IPS-NIHi11 (cell line): ENCODE results near the gene MACROH2A1.

Source experiments
- DNase-seq: peaks from one replicate; pipeline ENCODE4 v3.0.0; 2012; ENCODE audit warnings: mixed read lengths, low spot score

Gene MACROH2A1

DNA sequence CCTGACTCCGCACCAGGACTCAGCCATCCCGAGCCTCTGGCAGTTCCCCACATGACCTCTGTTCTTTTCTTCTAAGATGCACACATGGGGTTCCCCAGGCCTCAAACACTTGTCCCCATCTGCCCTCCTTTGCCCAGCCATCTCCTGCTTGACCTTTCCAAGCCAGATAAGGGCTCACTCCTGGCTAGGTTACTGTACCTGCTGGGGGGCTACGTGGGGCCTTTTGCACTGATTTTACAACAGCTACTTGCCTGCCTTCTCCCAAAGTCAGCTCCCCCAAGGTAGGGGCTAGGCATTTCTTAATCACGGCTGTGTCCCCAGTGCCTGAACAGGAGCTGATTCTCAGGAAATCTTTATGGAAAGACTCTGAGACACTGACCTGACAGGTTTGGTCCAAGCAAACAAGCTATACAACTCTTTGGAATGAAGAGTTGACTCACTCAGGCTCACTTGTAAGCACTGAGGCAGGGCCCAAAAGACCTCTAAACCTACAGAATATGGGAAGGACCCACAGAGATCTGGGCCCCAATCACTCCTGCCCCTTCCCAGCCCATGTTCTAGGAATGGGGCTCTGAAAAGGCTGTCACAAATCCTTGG lies 2.5 kb downstream of the MACROH2A1 start:
- DNase-seq: no peak

DNA sequence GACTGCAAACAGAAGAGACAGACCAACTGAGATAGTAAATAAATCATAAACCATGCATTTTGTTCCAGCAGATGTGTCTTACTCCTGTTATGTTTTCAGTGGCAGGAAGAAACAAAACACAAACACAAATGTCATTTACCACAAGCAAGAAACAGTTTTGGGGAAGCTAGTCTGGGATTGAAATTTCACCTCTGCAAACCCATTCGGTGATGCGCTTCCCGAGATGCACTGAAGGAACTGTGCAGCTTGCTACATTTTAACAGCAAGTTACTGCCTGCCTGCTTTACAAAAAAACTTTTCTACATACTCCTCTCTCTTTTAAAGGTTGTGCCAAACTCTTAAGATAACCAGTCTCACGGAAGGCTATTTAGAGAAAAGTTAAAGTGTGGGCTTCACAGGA lies 3.2 kb downstream of the MACROH2A1 start:
- DNase-seq: no peak

DNA sequence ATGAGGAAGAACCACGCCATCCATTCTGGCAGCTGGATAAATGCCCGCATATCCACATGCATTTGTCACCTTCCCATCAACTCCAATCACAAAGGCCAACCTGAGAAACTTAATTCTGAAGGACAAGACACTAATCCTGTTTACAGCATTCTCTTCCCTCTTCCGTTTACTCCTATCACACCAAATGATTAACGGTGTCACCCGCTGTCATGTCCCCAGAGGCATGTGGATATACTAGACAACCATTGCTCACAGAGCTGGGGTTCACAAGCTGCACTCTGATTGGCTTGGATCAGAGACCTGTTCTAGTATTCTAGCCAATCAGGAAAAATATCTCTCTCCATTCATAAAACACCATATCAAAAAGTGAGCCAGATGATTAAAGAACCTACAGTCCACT lies 3.6 kb downstream of the MACROH2A1 start:
- DNase-seq: no peak

DNA sequence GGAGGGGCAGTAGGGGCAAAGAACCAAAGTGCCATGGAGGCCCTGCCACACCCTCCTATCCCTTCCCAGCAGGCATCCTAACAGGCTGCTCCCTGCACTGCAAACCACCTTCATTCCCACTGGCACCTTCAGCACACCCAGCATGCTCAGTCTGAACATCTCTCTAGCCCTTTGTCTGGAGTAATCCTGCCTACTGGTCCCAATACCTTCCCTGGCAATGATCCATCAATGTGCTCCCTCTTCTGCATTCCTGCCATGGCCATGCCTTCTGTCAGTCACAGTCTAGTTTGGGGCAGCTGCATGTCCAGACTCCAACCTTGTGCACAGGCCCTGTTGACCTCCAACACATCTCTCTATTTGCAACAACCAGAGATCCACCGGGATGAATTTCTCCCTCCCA lies 4.9 kb downstream of the MACROH2A1 start:
- DNase-seq: no peak

DNA sequence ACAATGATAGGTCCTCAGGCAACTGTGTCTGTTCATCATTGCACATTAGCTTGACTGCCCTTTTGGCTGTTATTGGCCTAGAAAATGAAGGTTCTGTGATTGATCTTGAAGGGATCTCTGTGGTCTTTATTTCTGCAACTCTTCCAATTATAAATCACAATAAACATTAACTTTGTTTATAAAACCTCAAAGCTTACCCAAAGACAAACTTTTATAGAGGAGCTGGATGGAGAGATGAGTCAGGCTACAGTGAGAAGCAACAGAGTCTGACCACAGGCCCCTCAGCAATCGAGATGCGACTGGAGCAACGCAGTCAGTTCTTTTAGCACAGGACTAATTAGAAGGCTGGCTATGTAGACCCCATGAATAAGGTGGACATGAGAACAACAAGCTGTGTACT lies 5.3 kb downstream of the MACROH2A1 start:
- DNase-seq: no peak

DNA sequence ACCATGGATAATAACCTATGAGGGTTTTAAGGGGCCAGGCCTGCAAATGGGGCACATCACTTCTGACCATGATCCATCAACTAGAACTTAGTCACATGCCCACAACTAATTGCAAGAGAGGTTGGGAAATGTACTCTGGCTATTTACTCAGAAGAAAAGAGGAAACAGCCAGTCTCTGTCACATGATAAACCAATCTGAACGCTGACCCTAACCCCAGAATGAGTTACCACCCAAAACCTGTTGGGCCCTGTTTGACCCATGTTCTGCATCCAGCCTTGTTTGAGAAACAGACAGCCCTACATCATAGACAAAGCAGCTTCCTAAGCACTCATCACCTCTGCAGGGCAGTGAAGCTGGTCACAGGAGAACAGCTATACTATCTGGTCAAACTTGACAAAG lies 5.8 kb downstream of the MACROH2A1 start:
- DNase-seq: no peak

DNA sequence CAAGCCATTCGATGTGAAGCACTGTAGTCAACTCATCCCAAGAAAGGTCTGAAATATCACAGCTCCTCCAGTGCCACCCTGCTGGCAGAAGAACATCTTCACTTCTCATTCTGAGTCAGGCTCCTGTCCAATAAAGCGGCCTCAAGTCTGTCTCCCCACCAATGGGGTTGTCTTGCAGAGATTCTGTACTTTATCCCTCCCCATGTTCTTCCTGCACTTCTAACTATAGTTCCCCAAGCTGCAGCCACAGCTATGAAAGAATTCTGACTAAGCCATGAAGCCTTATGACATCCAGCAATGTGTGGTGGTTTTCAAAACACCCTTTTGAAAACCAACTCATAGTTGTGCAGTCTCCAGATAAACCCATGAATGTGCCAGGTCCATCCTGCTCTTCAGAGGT lies 6.8 kb downstream of the MACROH2A1 start:
- no peak for DNase-seq

DNA sequence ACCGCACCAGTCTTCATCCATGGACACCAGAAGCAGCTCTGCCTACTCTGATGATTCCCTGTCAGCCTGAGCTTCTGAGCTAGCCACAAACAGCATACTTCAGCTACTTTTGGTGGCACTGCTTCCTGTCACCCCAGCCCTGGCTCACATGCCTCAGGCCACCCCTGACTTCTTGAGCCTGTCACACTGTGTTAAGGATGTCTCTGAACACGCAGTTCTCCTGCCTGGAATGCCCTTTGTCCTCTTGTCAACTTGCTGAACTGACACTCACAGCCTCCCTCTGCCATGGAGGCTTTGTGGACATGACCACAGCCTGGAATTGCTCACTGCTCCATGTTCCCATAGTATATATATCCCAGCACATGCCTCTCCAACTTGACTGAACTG lies 7.2 kb downstream of the MACROH2A1 start:
- no peak for DNase-seq

DNA sequence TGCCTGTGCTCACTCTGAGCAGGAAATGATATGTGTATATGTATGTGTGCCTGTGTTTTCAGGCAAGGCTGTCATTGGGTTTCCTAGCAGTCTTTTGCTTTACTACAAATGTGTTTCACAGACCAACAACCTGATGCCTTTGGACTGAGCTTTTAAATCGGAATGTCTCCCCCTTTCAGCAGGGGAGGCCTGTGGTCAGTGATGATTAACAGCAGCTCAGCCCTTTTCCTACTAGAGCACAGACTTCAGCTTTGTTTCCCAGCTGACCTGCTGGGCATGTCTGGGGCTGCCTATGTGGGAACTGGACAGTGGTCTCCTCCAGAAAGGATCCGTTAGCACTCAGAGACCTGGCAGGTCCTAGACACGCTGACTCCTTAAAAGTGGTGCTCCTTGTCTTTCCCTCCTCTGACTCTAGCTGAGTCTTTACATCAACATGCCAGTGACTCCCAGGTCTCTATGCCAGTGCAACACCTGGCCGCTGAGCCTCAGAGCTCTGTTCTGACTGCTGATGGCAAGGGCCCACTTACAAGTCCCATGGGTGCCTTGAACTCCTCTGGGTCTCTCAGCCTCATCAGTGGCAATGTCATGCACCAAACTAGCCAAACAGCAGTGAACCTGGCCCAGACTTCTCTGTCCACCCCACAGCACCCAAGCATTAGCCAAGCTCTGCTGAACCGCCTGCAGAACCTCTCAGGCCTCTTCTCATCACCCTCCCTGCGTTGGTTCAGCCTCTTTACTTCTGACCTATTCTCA lies 7.7 kb downstream of the MACROH2A1 start:
- no peak for DNase-seq

DNA sequence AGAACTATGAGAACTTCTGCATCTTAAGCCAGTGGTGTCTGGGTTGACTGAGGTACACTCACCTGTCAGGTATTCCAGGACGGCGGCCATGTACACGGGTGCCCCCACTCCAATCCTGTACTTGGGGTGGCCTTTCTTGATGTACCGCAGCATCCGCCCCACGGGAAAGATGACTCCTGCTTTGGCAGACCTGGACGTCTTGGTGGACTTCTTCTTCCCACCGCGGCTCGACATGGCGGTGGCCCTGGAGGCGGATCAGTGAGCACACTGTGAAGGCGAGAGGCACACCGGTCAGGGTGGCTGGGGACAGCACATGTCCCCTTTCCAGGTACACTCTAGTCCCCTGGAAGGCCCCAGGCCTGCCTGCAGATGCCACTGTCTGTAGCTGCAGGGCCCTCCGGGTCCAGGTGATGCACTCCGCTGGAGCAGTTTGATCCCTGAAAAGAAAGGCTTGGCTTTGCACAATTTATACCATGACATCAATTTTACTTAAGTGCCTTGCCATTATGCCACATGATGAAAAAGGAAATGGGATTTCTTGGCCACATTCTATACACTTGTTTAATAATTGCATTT lies 10.1 kb downstream of the MACROH2A1 start:
- DNase-seq: no peak

DNA sequence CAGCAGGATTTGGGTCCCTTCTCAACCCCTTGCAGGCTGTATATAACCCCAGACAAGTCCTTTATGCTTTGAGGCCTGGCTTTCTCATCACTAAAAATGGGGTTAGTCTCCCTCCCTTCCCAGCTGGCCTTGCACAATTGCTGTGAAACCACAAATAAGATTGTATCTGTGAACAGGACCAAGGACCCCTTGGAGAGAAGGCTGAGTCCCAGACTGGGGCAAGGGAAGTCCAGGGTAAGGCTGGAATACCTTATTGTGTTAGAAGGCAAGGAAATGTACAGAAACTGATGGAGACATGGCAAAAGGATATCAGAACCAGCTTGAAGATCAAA lies 11.4 kb downstream of the MACROH2A1 start:
- DNase-seq: no peak

DNA sequence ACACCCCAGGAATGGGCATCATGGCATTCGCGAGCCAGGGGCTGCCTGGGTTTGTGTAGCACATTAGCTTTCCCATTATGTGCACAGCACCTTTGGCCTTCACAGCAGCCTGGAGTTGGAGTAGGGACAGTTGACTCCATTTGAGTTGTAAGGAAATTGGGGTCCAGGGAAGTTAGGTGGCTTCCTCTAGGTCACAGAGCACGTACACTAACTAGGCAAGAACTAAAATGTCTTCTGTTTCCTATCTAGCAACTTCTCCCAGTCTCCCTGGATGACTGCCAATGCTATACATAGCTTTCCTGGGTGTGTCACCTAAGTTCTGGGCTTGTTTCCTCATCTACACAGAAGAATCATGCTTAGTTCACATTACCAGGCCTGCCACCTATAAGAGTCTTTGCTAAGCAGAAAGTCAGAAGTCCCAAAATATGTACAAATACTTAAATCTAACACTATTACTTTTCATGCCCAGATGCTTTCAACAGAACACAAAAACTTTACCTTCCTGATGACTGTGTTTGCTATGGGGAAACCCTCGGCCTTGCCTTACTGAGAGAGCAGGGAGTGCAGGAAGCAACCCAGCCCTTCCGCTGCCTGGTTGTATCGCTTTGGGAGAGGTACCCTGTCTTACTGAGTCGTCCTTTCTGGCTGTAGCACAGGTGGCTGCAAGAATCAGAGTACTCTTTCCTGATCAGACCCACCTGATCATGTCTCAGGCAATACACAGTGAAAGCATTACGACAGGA lies 12.0 kb downstream of the MACROH2A1 start:
- DNase-seq: peak; percentile 31

DNA sequence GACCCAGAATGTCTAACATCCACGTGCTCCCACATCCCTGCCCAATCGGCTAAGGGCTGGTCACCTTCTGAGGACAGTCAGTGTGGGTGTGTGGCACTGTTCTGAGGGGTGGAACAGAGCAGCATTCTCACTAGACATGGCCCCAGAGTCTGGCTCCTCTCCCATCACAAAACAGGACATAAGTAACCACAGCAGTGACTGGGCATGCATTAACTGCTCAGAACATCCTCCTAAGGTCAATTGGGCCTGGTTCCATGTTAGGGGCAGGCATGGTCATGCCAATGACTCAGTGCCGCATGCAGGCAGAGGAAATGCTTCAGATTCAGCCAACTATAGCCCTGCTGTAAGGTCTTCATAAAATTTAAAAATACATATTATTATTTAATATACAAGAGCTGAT lies 12.9 kb downstream of the MACROH2A1 start:
- DNase-seq: no peak

DNA sequence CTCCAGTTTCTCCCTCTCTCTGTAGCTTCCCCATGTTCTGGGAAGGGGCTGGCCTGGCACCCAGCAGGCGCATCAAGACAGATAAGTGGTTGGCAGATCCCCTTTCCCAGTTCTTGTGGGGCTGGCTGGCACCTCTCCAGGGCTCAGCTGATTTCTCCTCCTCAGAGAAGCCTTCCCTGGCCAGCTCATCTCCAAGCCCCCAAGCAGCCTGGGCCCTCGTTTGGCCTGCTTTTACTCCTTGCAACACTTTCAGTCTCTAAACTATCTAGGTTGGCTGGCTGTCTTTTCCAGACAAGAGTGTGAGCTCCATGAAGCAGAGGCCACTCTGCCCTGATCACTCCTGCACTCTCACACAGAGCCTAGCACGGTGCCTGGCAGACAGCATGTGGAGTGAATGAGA lies 13.5 kb downstream of the MACROH2A1 start:
- no peak for DNase-seq

DNA sequence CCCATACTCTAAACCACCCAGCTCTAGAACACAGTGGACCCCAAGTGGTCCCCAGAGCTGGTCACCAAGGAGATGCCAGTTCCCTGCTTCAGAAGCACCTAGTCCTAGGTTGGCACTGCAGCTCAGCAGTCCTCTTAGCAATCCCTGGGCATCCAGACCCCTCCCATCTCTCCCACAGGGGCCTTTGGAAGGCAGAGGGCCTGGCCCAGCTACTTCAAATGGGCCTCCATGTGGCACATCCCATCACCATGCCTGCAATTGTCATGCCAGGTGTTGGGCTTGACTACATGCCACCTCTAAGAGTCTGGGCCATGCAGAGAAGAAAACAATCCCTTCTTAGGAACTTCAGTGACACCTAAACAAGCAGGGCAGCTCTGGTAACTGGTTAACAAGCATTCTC lies 14.1 kb downstream of the MACROH2A1 start:
- DNase-seq: no peak

DNA sequence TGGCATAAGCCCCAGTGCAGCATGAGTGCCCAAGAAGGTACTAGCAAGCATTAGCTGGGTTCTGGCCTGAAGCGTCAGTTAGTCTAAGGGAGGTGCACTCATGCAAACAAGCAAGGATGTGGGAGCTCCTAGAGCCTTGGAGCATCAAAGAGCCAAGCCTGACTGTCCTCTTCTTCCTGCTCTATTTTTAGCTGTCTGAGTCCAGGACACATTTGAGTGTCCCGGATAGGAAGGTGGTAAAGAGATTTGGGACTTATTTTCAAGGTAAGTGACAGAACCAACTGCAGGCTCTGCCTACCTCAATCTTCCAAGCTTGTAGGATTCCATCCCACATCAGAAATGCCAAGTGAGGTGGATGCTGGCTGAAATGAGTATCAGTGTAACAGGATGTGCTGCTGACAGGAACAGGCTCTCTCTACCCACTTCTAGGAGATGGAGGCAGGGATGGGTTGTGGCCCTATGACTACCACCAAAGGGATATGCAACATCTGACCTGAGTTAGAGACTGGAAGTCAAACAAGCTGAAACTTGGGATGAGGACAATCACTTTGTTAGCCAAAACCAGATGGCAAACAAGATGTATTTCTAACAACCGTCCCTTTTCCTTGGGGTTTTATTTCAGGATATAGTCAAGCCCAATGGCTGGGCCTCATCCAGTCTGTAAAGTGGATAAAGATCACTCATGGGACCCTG lies 15.1 kb downstream of the MACROH2A1 start:
- no peak for DNase-seq

DNA sequence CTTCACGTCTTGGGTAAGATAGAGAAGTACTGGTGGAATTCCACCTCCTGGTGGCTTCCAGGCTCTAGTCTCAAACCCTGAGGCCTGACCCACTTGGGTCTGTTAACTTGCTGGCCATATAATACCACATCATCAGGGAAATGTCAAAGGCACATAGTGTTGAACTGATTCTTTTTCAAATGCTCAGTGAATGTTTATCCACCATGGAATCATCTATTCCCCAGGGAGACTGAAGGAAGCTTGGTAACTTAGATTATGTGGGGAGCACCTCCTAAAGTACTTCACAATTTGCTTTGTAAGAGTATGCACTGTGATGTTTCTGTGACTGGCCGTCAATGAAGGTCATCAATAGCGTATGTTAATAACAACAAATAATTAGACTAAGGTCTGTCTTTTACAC lies 16.1 kb downstream of the MACROH2A1 start:
- no peak for DNase-seq

DNA sequence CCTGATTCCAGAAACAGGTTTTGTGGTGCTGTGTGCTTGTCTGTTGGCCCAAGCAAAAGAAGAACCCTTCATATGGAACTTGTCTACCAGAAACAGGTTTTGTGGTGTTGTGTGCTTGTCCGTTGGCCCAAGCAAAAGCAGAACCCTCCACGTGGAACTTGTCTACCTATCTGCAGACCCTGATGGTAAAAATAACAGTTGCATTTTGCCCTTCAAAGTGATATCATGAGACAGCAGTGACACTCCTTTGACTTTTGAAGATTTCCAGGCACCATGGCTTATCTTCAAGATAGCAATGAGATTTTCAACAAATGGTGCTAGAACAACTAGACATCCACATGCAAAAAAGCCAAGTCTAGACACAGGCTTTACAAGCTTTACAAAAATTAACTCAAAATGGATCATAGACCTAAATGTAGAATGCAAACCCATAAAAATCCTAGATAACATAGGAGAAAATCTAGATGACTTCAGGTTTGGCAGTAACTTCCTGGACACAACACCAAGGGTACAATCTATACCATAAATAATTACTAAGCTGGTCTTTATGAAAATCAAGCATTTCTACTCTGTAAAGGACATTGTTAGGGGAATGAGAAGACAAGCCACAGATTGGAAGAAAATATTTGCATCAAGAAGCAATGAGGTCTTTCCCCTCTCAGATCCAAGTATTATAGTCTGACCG lies 16.8 kb downstream of the MACROH2A1 start:
- no peak for DNase-seq

DNA sequence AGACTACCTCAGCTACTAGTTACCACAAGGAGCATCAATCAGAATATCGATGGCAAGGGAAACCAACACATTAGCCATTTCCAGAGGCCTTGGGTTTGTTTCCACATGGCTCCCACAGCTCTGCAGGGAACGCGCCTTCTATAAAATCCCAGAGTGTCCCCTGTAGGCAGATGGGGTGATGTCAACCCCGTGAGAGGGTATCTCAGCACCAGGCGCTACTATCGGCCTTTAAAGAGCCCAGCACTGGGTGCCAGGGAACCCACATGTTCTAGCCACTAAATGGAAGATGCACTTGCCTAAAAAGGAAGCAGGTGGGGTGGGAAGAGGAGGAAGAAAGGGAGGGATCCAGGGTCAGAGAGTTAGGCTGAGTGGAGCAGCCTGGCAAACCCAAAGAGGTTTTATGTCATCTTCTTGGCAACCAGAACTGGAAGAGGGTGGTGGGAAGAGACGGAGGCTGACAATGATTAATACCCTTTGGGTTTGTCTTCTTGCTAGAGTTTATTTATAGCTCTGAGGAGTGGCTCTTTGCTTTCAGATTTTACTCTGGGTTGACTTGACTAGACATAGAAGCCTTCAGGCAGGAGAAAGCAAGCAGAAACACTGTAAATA lies 19.9 kb downstream of the MACROH2A1 start:
- DNase-seq: no peak

DNA sequence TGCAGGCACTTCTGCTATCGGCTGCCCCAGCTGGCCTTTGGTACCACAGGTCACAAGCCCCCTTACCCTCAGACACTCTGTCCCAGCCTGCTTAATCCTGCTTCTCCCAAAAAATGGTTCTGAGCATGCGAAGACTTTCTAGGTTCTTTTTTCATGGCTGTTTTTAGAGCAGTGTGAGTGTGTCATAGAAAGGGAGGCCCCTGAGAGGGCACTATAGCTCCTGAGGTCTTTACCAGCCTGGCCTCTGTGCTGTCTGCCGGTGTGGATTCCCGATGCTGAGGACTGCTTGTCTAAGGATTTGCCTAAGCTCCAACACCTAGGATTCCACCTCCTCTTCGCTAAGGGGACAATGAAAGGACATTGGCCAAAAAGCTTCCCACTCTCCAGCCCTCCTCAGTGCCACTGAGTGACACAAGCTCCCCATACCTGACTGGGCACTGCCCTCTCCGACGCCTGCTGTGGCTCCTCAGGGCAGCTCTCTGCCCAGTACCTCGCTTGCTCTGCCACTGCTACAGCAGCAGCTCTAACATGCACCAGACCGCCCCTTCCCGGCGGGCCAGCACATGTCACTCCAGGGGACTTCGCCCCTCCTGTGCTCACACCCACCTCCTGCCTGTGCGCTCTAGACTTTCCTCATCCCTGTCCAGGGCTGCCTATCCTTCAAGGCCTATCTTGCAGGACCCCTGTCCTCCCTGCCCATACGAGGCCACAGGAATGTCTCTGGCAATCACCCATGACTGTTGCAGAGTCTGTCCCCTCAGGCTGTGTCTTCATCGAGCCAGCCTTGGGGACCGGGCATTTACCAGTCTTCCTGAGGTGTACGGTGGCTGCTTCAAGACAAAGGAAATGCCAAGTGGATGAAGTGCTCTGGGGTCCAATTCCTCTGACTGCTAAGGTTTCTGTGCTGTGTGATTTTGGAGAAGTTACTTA lies 21.0 kb downstream of the MACROH2A1 start:
- DNase-seq: no peak
